Stimulated activated CD8-positive, alpha-beta memory T cell treated with anti-CD3 and anti-CD28 coated beads, Interleukin-12 subunit alpha, Interleukin-12 subunit beta, amount 100 ng/mL, for 24 hours (primary cell): ENCODE data around the gene MAJIN.

Experiments
- DNase-seq: peaks from one replicate; pipeline ENCODE4 v3.0.0-alpha.2; 2020; ENCODE audit errors: extremely low read depth

Gene MAJIN

GRCh38 chr11:64932324-64932723, 39.6 kb downstream of the MAJIN start:
- DNase-seq: no peak

DNA sequence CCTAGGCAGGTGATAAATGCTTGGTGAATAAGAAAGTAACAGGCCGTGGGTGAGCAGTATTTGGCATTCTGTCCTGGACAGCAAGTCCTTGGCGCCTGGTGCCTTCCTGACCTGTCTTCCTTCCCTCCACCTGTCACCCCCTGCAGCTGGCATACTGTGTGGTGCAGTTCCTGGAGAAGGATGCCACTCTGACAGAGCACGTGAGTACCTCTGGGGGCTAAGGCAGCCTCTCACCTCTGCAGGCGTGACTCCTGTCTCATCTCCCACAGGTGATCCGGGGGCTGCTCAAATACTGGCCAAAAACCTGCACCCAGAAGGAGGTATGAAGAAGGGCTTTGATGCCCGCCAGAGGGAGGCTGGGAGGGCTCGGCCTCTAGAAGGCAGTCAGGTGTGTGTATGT, 40.6 kb downstream of the MAJIN start:
- no peak for DNase-seq

- DNase-seq: no peak
These were observed 41.6 kb downstream of the MAJIN start for GRCh38 chr11:64930340-64930739.

DNA sequence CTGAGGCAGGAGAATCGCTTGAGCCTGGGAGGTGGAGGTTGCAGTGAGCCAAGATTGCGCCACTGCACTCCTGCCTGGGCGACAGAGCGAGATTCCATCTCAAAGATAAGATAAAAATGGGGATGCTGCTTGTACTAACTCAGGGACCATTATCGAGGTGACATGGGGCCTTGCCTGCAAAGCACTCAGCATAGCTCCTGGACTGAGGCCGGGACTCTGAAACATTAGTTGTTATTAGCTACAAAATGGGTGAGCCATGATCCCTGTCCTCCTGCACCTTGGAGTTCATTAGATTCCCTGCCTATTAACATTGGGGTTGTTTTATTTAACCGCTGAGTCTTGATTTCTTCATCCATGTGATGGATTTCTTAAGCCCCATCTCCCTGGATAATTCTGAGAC, 42.3 kb downstream of the MAJIN start:
- no peak for DNase-seq

- no peak for DNase-seq
These were observed 43.0 kb downstream of the MAJIN start for GRCh38 chr11:64928957-64929356.

DNA sequence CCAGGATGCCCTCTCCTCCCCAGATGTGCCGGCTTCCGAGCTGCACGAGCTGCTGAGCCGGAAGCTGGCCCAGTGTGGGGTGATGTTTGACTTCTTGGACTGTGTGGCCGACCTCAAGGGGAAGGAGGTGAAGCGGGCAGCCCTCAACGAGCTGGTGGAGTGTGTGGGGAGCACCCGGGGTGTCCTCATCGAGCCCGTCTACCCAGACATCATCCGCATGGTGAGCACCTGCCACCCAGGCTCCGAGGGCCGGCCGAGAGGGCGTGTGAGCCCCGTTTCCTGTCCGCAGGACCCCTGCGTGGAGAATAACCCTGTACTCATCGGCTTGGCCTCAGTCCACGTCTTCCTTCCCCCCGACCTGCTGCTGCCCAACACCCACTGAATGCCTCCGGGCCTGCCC, 45.2 kb downstream of the MAJIN start:
- DNase-seq: no peak

DNA sequence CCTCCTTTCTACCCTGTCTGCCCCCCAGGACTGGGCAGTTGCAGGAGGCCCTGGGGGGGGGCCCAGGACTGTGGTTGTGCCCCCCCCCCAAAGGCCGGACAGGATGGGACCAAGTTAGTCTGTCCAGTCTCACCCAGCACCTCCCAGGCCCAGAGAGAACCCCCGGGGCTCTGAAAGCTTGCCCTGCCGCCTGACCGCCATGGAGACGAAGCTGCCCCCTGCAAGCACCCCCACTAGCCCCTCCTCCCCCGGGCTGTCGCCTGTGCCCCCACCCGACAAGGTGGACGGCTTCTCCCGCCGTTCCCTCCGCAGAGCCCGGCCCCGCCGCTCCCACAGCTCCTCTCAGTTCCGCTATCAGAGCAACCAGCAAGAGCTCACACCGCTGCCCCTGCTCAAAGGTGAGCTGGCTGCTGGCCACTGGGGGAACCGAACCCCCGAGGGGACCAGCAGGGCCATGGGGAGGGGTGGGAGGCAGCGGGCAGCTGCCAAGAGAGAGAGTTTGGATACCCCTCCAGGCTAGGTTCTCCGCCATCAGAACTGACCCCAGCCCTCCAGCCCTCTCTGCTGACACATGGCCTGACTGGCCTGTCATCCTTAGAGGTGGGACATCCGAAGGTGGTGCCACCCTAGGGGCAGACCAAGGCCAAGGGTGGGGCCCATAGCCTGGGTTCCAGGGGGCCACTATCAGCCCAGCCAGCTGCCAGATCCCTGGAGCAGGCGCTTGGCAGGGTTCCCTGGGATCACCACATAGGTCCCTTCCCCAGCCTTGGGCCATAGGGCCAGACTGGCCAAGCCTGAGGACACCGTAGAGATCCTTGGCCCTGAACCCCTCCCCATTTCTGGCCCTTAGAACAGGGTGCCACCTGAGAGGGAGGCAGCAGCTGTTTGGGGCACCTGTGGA, 46.1 kb downstream of the MAJIN start:
- no peak for DNase-seq

- DNase-seq: no peak
These were observed 47.0 kb downstream of the MAJIN start for GRCh38 chr11:64924910-64925284.

DNA sequence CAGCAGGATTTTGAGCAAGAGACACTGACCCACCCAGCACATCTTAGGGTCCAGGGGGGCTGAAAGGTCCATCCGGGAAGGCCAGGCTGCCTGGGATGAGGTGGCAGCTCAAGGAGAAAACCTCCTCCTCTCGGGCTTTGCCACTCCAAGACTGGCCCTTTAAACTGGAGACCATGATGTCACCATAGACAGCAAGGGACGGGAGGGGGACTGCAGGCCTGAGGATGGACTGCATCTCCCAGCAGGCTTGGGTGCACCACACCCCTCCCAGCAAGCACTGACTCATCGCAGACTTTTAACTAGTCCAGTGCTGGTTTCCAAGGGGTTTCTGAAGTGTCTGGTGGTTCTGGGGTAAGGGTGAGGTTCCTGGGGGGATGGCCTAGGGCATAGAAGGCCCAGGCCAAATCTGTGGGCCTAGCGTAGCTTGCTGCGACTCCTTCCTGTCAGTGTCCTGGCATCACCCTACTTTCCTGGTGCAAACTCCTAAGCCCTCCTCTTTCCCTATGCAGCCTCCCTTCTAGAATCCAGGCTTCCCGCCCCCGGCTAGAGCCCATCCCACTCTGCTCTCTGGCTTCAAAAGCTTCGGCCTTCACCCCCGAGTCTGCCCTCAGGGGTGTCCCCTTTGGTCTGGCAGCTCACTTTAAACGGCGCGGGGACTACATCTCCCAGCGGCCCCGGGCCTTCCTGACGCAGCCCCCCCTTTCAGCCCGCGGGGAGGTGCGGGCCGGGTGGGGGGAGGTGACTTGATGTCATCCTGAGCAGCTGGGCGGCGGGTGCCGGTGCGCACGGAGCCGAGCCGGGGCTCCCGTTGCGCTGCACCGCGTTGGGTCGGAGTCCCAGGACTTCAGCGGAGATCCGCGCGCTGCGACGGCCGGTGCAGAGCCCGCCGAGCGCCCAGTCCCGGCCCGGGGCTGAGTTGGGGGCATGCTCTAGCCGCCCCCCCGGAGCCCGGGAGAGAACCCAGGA, 47.7 kb downstream of the MAJIN start, which contains the start of gene PPP2R5B:
Gene PPP2R5B (plus strand): TSS at position 746 of the 966 bp plus-strand sequence. CDS start 1,046 bp downstream, outside the sequence.
- peak; percentile 75 for DNase-seq

- DNase-seq: no peak
These were observed 48.7 kb downstream of the MAJIN start for GRCh38 chr11:64923151-64923661.

DNA sequence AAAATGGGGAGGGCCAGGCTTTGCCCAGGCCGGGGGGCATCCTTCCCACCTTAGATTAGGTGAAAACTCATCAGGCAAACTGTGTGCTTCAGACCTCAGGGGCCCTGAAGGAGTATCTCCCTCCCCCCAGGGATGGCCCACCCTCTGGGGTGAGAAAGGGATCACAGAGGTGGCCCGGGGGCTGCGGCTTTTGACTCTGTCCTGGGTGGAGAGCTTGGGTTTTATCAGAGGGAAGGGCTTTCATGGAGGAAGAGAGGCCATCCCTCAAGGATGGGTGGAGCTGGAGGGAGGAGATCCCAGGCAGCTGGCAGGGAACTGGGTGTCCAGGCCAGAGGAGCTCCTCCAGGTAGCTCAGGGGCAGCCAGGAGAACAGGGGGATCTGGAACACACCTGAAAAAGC, 50.5 kb downstream of the MAJIN start:
- DNase-seq: no peak

- DNase-seq: no peak
These were observed 51.8 kb downstream of the MAJIN start for GRCh38 chr11:64920124-64920523.

DNA sequence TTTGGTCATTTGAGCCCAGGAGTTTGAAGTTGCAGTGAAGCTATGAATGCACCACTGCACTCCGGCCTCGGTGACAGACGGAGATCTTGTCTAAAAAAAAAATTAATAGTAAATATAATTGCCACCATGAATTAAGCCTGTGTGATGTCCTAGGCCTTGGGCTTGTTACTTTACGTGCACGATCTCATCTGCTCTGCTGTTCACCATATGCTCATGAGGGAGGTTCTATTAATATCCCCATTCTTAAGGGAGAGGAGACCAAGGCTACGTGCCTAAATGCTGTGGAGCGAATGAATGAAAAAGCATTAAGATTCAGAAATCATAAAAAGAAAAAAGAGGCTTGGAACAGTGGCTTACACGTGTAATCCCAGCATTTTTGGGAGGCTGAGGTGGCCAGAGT, 52.3 kb downstream of the MAJIN start:
- no peak for DNase-seq

GRCh38 chr11:64918017-64918416, 53.9 kb downstream of the MAJIN start:
- DNase-seq: no peak

GRCh38 chr11:64917663-64917995, 54.3 kb downstream of the MAJIN start:
- DNase-seq: no peak

- DNase-seq: peak; percentile 97
These were observed 54.9 kb downstream of the MAJIN start, which contains the start of gene ATG2A for GRCh38 chr11:64916775-64917662. Gene ATG2A (minus strand): TSS chr11:64917209. CDS start chr11:64917135, 74 bp downstream.

- no peak for DNase-seq
These were observed 55.7 kb downstream of the MAJIN start for GRCh38 chr11:64916040-64916774.

DNA sequence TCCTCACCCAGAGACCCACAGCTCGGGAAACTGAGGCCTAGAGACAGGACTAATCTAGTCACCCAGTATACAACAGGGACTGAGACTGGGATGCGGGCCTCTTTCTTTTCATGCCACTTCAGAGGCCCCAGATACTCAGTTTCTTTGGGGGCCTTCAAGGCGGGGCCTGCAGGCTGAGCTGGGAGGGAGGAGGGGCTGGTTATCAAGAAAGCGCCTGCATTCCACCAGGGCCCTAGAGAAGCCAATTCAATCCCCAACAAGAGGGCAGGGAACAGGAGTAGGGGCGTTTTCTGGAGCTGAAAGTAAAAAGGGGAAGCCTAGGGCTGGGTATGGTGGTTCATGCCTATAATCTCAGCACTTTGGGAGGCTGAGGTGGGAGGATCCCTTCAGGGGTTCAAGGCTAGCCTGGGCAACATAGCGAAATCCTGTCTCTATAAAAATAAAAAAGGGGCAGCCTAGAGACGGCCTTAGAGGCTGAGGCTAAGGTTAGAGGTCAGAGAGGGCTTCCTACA, 56.5 kb downstream of the MAJIN start:
- DNase-seq: no peak

- no peak for DNase-seq
These were observed 57.8 kb downstream of the MAJIN start for GRCh38 chr11:64914123-64914522.

- DNase-seq: no peak
These were observed 58.7 kb downstream of the MAJIN start for GRCh38 chr11:64913171-64913727.
